ENCODE results near the gene CRABP2. TPM values are rescaled to one million over a fixed set of nuclear protein-coding genes. Genes with fewer than 3 reads are reported as not detected.
A peak's percentile ranks its signal among the peaks of the same experiment; 100 is the strongest.

The CRABP2 gene
- total RNA-seq, 1 experiment from 2014 or later = 1,115 TPM

GRCh38 chr1:156657741-156658319, 47.6 kb downstream of the CRABP2 start:
- ATAC-seq (no peak), DNase-seq (ENCODE audit: low read depth, low spot score) (no peak)
- intact Hi-C loops (cut with micrococcal nuclease; ENCODE audit: unreplicated experiment) = loop anchor here (1.0 kb wide), 1 partner anchor 32 kb away; no protein-coding TSS in a partner anchor
- peak overlapping the region in 1 of 2 experiments; percentile 17; a peak in 2 of 4 replicates for H3K4me3 ChIP-seq (ENCODE audit: low read depth in 2 of 2, low read length in 2 of 2)
- peaks cover 39% of the 10 kb centered on the region for H3K4me1 ChIP-seq (ENCODE audit: control insufficient read depth, insufficient read depth, low read length)
- in situ Hi-C loops (cut with HindIII; ENCODE audit: low pct_unique_long_range_greater_than_20kb, low sequenced_read_pairs) = no loop called here
- no peaks in the 10 kb centered on the region for H3K9me3 ChIP-seq (ENCODE audit: control insufficient read depth, insufficient read depth, low read depth, low read length)
- TF ChIP-seq REST (IDR thresholded peaks at IDR 0.05; ENCODE audit: insufficient read depth in 1 of 2, low read depth in 2 of 2, low read length in 1 of 2) (no peak), SIN3A (IDR thresholded peaks at IDR 0.05; ENCODE audit: borderline replicate concordance, insufficient read depth, low read depth, low read length) (no peak), TCF7L2 (IDR thresholded peaks at IDR 0.05; ENCODE audit: low read depth, low read length) (no peak), POLR2AphosphoS5 (IDR thresholded peaks at IDR 0.05; ENCODE audit: low read depth, low read length) (no peak), CTCF (IDR thresholded peaks at IDR 0.05) (no peak; the same call in none of the 2 replicates)
- no peaks in the 10 kb centered on the region; the same call in 1 of the 2 replicates for H3K36me3 ChIP-seq (ENCODE audit: control insufficient read depth, insufficient read depth, low read length)
- H3K27ac ChIP-seq (ENCODE audit: low read length) = peak overlapping the region; percentile 11; the same call in 1 of the 2 replicates
- ChIA-PET CTCF (interaction anchor here (0.6 to 5.6 kb wide), 5 partner anchors 20 to 41 kb away, joined by 3 to 41 read pairs (median 5); no protein-coding TSS in a partner anchor), POLR2A (no interaction called here)
- no peaks in the 10 kb centered on the region for H3K27me3 ChIP-seq (ENCODE audit: control insufficient read depth, insufficient read depth, low read length)
- no TSS peak for BruUV-seq (replicated peaks)

- no peak overlapping the region; the same call in 1 of the 2 replicates for H3K27ac ChIP-seq (ENCODE audit: low read length)
- no TSS peak for BruUV-seq (replicated peaks)
- in situ Hi-C loops (cut with HindIII; ENCODE audit: low pct_unique_long_range_greater_than_20kb, low sequenced_read_pairs) (no loop called here), intact Hi-C loops (cut with micrococcal nuclease; ENCODE audit: unreplicated experiment) (no loop called here)
- peaks cover 32% of the 10 kb centered on the region for H3K4me1 ChIP-seq (ENCODE audit: control insufficient read depth, insufficient read depth, low read length)
- POLR2A ChIA-PET = no interaction called here
- H3K4me3 ChIP-seq (ENCODE audit: low read depth in 2 of 2, low read length in 2 of 2) = peak overlapping the region in 1 of 2 experiments; percentile 17; a peak in 2 of 4 replicates
- no peaks in the 10 kb centered on the region; the same call in 1 of the 2 replicates for H3K36me3 ChIP-seq (ENCODE audit: control insufficient read depth, insufficient read depth, low read length)
- ATAC-seq = peak; percentile 53
- H3K9me3 ChIP-seq (ENCODE audit: control insufficient read depth, insufficient read depth, low read depth, low read length) = no peaks in the 10 kb centered on the region
- DNase-seq (ENCODE audit: low read depth, low spot score) = no peak
- CTCF ChIA-PET = interaction anchor here (1.3 to 5.6 kb wide), 4 partner anchors 21 to 37 kb away, joined by 4 to 41 read pairs (median 8); no protein-coding TSS in a partner anchor
- TF ChIP-seq POLR2AphosphoS5 (IDR thresholded peaks at IDR 0.05; ENCODE audit: low read depth, low read length) (no peak), CTCF (IDR thresholded peaks at IDR 0.05) (peak; percentile 98), REST (IDR thresholded peaks at IDR 0.05; ENCODE audit: insufficient read depth in 1 of 2, low read depth in 2 of 2, low read length in 1 of 2) (0 out of 4 replicates have a peak, but pooled peaks of 1 of the 2 experiments have one; percentile 52)
- H3K27me3 ChIP-seq (ENCODE audit: control insufficient read depth, insufficient read depth, low read length) = no peaks in the 10 kb centered on the region
Observed at GRCh38 chr1:156656806-156657740, 48.3 kb downstream of the CRABP2 start.

Data from Panc1 (cell line).